SK-N-SH (cell line): ENCODE results near the gene PPP4C. TPM values are rescaled to one million over a fixed set of nuclear protein-coding genes. Genes with fewer than 3 reads are reported as not detected.

Experiments used
- CTCF ChIA-PET: fragments of 300-600, 350-600 bp; formaldehyde crosslinking; extraction: SDS; loops from one replicate; lab custom pipeline; 2021; lab: Yijun Ruan, JAX
- POLR2A ChIA-PET: fragments of 350-600 bp; sonication (Branson Sonifier 250); formaldehyde crosslinking; extraction: SDS; loops from one replicate; lab custom pipeline; 2020; ENCODE audit warnings: antibody characterized with exemption, inconsistent platforms; lab: Yijun Ruan, JAX
- DNase-seq: peaks from one replicate; pipeline ENCODE4 v3.0.0; 2012
- H2AFZ ChIP-seq: fragments of 200-600 bp; sonication (generic); 2 replicates; pipeline ENCODE4 v1.8.1; 2016; ENCODE audit warnings: antibody characterized with exemption, mild to moderate bottlenecking, low read depth
- H3F3A ChIP-seq: fragments of 200-600 bp; sonication (generic); replicated peaks from 2 replicates; pipeline ENCODE3; 2016; ENCODE audit warnings: antibody characterized with exemption, mild to moderate bottlenecking; ENCODE audit not compliant: insufficient read depth
- H3K27ac ChIP-seq, 2 experiments: fragments of 200-500 bp in 1 of 2; fragments of 200-600 bp in 1 of 2; sonication (Bioruptor generic) in 1 of 2; sonication (generic), shearing (Covaris generic) in 1 of 2; 2 replicates each; pipeline versions ENCODE4 v1.5.1 to v1.6.1; 2014 to 2016; ENCODE audit warnings: low read depth in 2 of 2, inconsistent platforms in 1 of 2, low read length in 1 of 2, mild to moderate bottlenecking in 1 of 2, mixed read lengths in 1 of 2
- H3K27me3 ChIP-seq: fragments of 200-600 bp; sonication (generic), shearing (Covaris generic); 2 replicates; pipeline ENCODE4 v1.6.1; 2016; ENCODE audit warnings: mixed run types; ENCODE audit not compliant: insufficient read depth
- H3K36me3 ChIP-seq, 2 experiments: fragments of 200-500 bp in 1 of 2; fragments of 200-600 bp in 1 of 2; sonication (Bioruptor generic) in 1 of 2; sonication (generic) in 1 of 2; replicated peaks in 1 of 2; 2 replicates each; pipeline versions ENCODE3 to v1.5.1; 2014 to 2016; ENCODE audit warnings: low read length in 1 of 2, mild to moderate bottlenecking in 1 of 2; ENCODE audit not compliant: insufficient read depth in 2 of 2, control insufficient read depth in 1 of 2
- H3K4me1 ChIP-seq, 2 experiments: fragments of 200-500 bp in 1 of 2; fragments of 200-600 bp in 1 of 2; sonication (Bioruptor generic) in 1 of 2; sonication (generic), shearing (Covaris generic) in 1 of 2; 2 replicates each; pipeline versions ENCODE4 v1.5.1 to v1.6.1; 2014 to 2016; ENCODE audit warnings: low read depth in 1 of 2, low read length in 1 of 2, mixed run types in 1 of 2; ENCODE audit not compliant: insufficient read depth in 2 of 2, control insufficient read depth in 1 of 2
- H3K4me2 ChIP-seq: fragments of 200-600 bp; sonication (generic), shearing (Covaris generic); 2 replicates; pipeline ENCODE4 v1.6.1; 2017; ENCODE audit warnings: mixed run types
- H3K4me3 ChIP-seq, 2 experiments: fragments of 200-500 bp in 1 of 2; fragments of 200-600 bp in 1 of 2; sonication (Bioruptor generic) in 1 of 2; sonication (generic), shearing (Covaris generic) in 1 of 2; 2 replicates each; pipeline versions ENCODE4 v1.5.1 to v1.8.1; 2014 to 2016; ENCODE audit warnings: low read depth in 2 of 2, inconsistent platforms in 1 of 2, low read length in 1 of 2, mild to moderate bottlenecking in 1 of 2, mixed read lengths in 1 of 2, moderate library complexity in 1 of 2
- H3K79me2 ChIP-seq: fragments of 200-600 bp; sonication (generic); 2 replicates; pipeline ENCODE4 v1.8.1; 2017; ENCODE audit warnings: mild to moderate bottlenecking; ENCODE audit not compliant: insufficient read depth
- H3K9ac ChIP-seq: fragments of 200-600 bp; sonication (generic); 2 replicates; pipeline ENCODE4 v1.6.1; 2017; ENCODE audit warnings: mixed run types
- H3K9me2 ChIP-seq: fragments of 200-600 bp; sonication (generic); 2 replicates; pipeline ENCODE4 v1.6.1; 2017; ENCODE audit warnings: mixed run types
- H3K9me3 ChIP-seq: fragments of 200-600 bp; sonication (generic); 2 replicates; pipeline ENCODE4 v1.6.1; 2017; ENCODE audit warnings: mixed run types, mild to moderate bottlenecking, moderate library complexity
- H4K20me1 ChIP-seq: fragments of 200-600 bp; sonication (generic); 2 replicates; pipeline ENCODE4 v1.6.1; 2017; ENCODE audit warnings: mild to moderate bottlenecking, mixed run types; ENCODE audit not compliant: insufficient read depth
- EP300 ChIP-seq, 2 experiments: IDR thresholded peaks; 2 replicates each; pipeline versions ENCODE4 v1.4.0 to v1.6.1; 2012; ENCODE audit warnings: borderline replicate concordance in 1 of 2, low read depth in 1 of 2, low read length in 1 of 2
- FOXM1 ChIP-seq: IDR thresholded peaks from 2 replicates; pipeline ENCODE4 v1.4.0; 2012; ENCODE audit warnings: low read depth, mild to moderate bottlenecking
- MEF2A ChIP-seq: IDR thresholded peaks from 2 replicates; pipeline ENCODE4 v1.4.0; 2012; ENCODE audit warnings: low read depth, borderline replicate concordance
- MXI1 ChIP-seq: IDR thresholded peaks from 2 replicates; pipeline ENCODE4 v1.6.1; 2012; ENCODE audit warnings: mild to moderate bottlenecking, low read depth, low read length, improper control_type of control experiment
- NRF1 ChIP-seq: IDR thresholded peaks from 2 replicates; pipeline ENCODE4 v1.6.1; 2012; ENCODE audit warnings: low read depth, mild to moderate bottlenecking, low read length
- POLR2AphosphoS5 ChIP-seq: IDR thresholded peaks from 2 replicates; pipeline ENCODE4 v1.6.1; 2012; ENCODE audit warnings: low read depth, low read length
- RAD21 ChIP-seq: IDR thresholded peaks from 2 replicates; pipeline ENCODE4 v1.6.1; 2012; ENCODE audit warnings: mild to moderate bottlenecking, low read length
- RFX5 ChIP-seq: IDR thresholded peaks from 2 replicates; pipeline ENCODE4 v1.6.1; 2012; ENCODE audit warnings: mild to moderate bottlenecking, improper control_type of control experiment, low read length
- RXRA ChIP-seq: IDR thresholded peaks from 2 replicates; pipeline ENCODE4 v1.4.0; 2012; ENCODE audit warnings: low read depth, mild to moderate bottlenecking, borderline replicate concordance
- TEAD4 ChIP-seq: IDR thresholded peaks from 2 replicates; pipeline ENCODE4 v1.4.0; 2012; ENCODE audit warnings: mild to moderate bottlenecking, borderline replicate concordance; ENCODE audit not compliant: insufficient read depth
- WGBS: methylation state at CpG from one replicate; pipeline ENCODE4 v1.1.6; 2017; ENCODE audit warnings: low lambda C conversion rate; 5-methylcytosine and 5-hydroxymethylcytosine counted together
- polyA plus RNA-seq, 3 experiments: library from polyadenylated mRNA; depleted of rRNA; stranded (reverse); fragments of >200 nt; gene quantifications; 2 replicates each; pipeline ENCODE4 v1.2.3, GENCODE V29; 2012
- TF ChIP-seq, protein P1 (sequence below): IDR thresholded peaks from 2 replicates; pipeline ENCODE4 v1.4.0; 2012; ENCODE audit warnings: low read depth
- TF ChIP-seq, protein P2 (sequence below): fragments of 200-600 bp; sonication (generic); IDR thresholded peaks from 2 replicates; pipeline ENCODE4 v1.6.1; 2017; ENCODE audit warnings: antibody characterized with exemption, mild to moderate bottlenecking, moderate library complexity
- TF ChIP-seq, protein P3 (sequence below): IDR thresholded peaks from 2 replicates; pipeline ENCODE4 v1.4.0; 2012; ENCODE audit warnings: low read depth, borderline replicate concordance
- TF ChIP-seq, protein P4 (sequence below): fragments of 150-350 bp; IDR thresholded peaks from 2 replicates; pipeline ENCODE4 v1.6.1; 2016; ENCODE audit warnings: mild to moderate bottlenecking, low read depth, low read length
- TF ChIP-seq, protein P5 (sequence below): fragments of 150-350 bp; IDR thresholded peaks from 2 replicates; pipeline ENCODE4 v1.6.1; 2017; ENCODE audit warnings: antibody characterized with exemption, low read length, low read depth, borderline replicate concordance
- TF ChIP-seq, protein P6 (sequence below): IDR thresholded peaks from 2 replicates; pipeline ENCODE4; 2012

Gene PPP4C
- polyA plus RNA-seq, 1 of the 3 experiments (the other 2 are of a cell fraction): 339 TPM

DNA sequence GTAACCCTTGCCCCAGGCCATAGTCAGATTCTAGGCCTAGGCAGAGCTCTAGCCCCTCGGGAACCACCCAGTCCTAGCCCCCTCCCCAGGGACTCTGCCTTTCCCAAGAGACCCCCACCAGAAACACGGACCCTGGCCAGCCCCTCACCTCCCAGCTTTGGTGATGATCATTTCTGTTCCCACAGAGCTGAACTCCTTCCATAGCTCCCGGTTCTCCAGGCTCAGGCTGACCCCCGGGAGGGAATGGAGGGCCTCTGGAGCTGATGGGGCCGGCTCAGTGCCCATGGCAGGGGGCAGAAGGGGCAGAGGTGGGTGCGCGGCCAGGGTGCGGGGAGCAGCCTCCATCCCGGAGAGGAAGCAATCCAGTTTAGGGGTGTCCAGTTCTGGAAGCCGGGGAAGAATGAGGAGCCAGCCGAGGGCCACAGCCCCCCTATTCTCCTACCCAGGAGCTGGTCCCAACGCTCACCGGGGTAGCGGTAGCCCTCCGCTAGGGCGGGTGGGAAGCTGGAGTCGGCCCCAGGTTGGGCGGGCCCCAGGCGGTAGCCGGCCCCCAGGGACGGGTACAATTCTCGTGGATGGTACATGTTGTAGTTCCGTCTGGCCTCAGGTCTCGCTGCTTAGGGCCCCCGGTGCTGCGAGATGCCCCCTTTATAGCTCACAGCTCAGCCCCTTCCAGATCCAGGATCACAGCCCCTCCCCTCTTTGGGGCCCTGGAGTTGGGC lies 15.0 kb downstream of the PPP4C start:
- Histone ChIP-seq H3K27me3 (no peaks in the 10 kb centered on the region), H3K9me2 (no peaks in the 10 kb centered on the region), H3F3A (peaks cover 31% of the 10 kb centered on the region), H3K36me3 (peaks cover 0 to under 1% of the 10 kb centered on the region in 2 experiments), H3K9ac (no peak overlapping the region), H3K4me2 (peak overlapping the region; percentile 92; the same call in 1 of the 2 replicates), H3K79me2 (peaks cover 4% of the 10 kb centered on the region; the same call in 1 of the 2 replicates), H2AFZ (no peak overlapping the region), H3K27ac (no peak overlapping the region; a peak in 1 of 4 replicates), H3K4me3 (no peak overlapping the region), H3K4me1 (peaks cover 5 to 30% of the 10 kb centered on the region in 2 experiments; a peak in 2 of 4 replicates), H3K9me3 (no peaks in the 10 kb centered on the region), H4K20me1 (no peaks in the 10 kb centered on the region)
- CTCF ChIA-PET: interaction anchor here (1.0 to 5.5 kb wide), 18 partner anchors 9 to 327 kb away, joined by 3 to 68 read pairs (median 9); partner anchors contain the start of genes ALDOA, GDPD3, MAPK3 and PPP4C
- no peak for DNase-seq
- 91% methylated on average over 12 of the region's 26 CpGs for WGBS
- TF ChIP-seq MEF2A: no peak
- TF ChIP-seq, protein P1, sequence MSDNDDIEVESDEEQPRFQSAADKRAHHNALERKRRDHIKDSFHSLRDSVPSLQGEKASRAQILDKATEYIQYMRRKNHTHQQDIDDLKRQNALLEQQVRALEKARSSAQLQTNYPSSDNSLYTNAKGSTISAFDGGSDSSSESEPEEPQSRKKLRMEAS: no peak
- TF ChIP-seq RXRA: no peak
- TF ChIP-seq, protein P2, sequence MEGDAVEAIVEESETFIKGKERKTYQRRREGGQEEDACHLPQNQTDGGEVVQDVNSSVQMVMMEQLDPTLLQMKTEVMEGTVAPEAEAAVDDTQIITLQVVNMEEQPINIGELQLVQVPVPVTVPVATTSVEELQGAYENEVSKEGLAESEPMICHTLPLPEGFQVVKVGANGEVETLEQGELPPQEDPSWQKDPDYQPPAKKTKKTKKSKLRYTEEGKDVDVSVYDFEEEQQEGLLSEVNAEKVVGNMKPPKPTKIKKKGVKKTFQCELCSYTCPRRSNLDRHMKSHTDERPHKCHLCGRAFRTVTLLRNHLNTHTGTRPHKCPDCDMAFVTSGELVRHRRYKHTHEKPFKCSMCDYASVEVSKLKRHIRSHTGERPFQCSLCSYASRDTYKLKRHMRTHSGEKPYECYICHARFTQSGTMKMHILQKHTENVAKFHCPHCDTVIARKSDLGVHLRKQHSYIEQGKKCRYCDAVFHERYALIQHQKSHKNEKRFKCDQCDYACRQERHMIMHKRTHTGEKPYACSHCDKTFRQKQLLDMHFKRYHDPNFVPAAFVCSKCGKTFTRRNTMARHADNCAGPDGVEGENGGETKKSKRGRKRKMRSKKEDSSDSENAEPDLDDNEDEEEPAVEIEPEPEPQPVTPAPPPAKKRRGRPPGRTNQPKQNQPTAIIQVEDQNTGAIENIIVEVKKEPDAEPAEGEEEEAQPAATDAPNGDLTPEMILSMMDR: no peak
- TF ChIP-seq, protein P3, sequence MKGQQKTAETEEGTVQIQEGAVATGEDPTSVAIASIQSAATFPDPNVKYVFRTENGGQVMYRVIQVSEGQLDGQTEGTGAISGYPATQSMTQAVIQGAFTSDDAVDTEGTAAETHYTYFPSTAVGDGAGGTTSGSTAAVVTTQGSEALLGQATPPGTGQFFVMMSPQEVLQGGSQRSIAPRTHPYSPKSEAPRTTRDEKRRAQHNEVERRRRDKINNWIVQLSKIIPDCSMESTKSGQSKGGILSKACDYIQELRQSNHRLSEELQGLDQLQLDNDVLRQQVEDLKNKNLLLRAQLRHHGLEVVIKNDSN: no peak
- no peak for TF ChIP-seq EP300 (IDR thresholded peaks at IDR 0.05; ENCODE audit: borderline replicate concordance in 1 of 2, low read depth in 1 of 2, low read length in 1 of 2)
- no peak for TF ChIP-seq TEAD4
- no peak for TF ChIP-seq FOXM1
- POLR2A ChIA-PET: interaction anchor here (1.0 to 6.9 kb wide), 2 partner anchors 11 to 26 kb away, joined by 3 to 57 read pairs; partner anchors contain the start of gene ALDOA

DNA sequence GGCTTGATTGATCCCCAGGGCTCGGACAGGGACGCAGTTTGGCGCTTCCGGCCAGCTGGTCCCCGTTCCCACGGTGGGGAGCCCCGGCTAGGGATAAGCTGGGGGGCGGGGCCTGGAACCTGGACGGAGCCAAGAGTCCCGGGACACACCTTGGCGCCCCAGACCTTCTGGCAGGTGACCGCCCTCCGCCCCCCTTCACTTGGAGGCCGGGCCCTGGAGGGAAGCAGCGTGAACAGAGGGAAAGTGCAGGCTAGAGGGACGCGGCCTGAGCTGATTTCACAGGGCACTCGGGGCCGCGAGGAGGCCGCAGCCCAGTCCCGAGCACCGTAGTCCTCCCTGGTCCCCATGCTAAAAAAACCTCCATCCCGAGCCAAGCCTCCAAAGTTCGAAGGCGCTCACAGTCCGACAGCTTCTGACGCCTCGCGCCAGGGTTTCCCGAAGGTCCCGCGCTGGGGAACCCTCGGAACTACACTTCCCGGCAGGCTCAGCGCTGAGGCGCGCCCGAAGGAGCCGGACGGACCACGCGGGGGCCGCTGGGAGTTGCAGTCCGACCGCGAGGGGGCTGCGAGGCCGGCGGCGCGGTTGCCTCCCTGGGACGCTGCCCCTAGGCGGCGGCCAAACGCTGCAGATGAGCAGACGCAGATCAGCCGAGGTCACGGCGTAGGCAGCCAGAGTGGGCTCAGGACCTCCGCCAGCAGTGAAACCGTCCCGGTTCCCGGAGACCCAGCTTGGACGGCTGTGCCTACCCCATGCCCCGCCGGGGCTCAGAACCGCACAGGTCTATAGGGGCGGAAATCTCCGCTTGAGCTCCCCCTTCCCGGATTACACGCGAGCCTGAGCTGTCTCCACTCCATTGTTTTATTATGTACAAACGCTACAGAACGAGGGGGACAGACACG lies 15.9 kb downstream of the PPP4C start, which contains the start of gene TBX6:
Gene TBX6, minus strand, starts transcription at position 451 of the 899 bp plus-strand sequence. CDS start 731 bp downstream, outside the sequence.
- Histone ChIP-seq H3F3A (peaks cover 30% of the 10 kb centered on the region), H3K4me3 (peak within 1 kb of the TSS; percentile 58 to 61), H3K4me2 (peak within 1 kb of the TSS; percentile 92), H3K36me3 (no peaks in the 10 kb centered on the region), H3K9ac (peak within 1 kb of the TSS; percentile 49; the same call in 1 of the 2 replicates), H4K20me1 (no peaks in the 10 kb centered on the region), H3K4me1 (peaks cover 5 to 34% of the 10 kb centered on the region in 2 experiments; a peak in 2 of 4 replicates), H3K9me3 (no peaks in the 10 kb centered on the region), H3K27ac (peak within 1 kb of the TSS; percentile 50 to 89; a peak in 3 of 4 replicates), H3K79me2 (peaks cover 4% of the 10 kb centered on the region; the same call in 1 of the 2 replicates), H3K9me2 (no peaks in the 10 kb centered on the region), H3K27me3 (no peaks in the 10 kb centered on the region), H2AFZ (peak within 1 kb of the TSS; percentile 94; the same call in 1 of the 2 replicates)
- ChIA-PET POLR2A (interaction anchor here (0.9 to 6.9 kb wide), 7 partner anchors 10 to 39 kb away, joined by 3 to 57 read pairs (median 4); partner anchors contain the start of genes ALDOA and PPP4C), CTCF (interaction anchor here (0.6 to 5.5 kb wide), 39 partner anchors 9 to 354 kb away, joined by 3 to 68 read pairs (median 6); partner anchors contain the start of genes ALDOA, CDIPT, CORO1A and GDPD3)
- DNase-seq: peak; percentile 95
- WGBS: 2% methylated on average over 23 of the region's 76 CpGs
- TF ChIP-seq NRF1 (0 out of 2 replicates have a peak, but pooled peaks have one; percentile 18), POLR2AphosphoS5 (no peak), RFX5 (no peak), RAD21 (peak; percentile 78), MXI1 (peak; percentile 46; the same call in 1 of the 2 replicates)
- TF ChIP-seq, protein P4, sequence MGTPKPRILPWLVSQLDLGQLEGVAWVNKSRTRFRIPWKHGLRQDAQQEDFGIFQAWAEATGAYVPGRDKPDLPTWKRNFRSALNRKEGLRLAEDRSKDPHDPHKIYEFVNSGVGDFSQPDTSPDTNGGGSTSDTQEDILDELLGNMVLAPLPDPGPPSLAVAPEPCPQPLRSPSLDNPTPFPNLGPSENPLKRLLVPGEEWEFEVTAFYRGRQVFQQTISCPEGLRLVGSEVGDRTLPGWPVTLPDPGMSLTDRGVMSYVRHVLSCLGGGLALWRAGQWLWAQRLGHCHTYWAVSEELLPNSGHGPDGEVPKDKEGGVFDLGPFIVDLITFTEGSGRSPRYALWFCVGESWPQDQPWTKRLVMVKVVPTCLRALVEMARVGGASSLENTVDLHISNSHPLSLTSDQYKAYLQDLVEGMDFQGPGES: no peak
- TF ChIP-seq, protein P5, sequence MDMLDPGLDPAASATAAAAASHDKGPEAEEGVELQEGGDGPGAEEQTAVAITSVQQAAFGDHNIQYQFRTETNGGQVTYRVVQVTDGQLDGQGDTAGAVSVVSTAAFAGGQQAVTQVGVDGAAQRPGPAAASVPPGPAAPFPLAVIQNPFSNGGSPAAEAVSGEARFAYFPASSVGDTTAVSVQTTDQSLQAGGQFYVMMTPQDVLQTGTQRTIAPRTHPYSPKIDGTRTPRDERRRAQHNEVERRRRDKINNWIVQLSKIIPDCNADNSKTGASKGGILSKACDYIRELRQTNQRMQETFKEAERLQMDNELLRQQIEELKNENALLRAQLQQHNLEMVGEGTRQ: no peak
- TF ChIP-seq, protein P6, sequence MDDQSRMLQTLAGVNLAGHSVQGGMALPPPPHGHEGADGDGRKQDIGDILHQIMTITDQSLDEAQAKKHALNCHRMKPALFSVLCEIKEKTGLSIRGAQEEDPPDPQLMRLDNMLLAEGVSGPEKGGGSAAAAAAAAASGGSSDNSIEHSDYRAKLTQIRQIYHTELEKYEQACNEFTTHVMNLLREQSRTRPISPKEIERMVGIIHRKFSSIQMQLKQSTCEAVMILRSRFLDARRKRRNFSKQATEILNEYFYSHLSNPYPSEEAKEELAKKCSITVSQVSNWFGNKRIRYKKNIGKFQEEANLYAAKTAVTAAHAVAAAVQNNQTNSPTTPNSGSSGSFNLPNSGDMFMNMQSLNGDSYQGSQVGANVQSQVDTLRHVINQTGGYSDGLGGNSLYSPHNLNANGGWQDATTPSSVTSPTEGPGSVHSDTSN: no peak; the same call in 1 of the 2 replicates
